Epidermal melanocyte (primary cell): Measurements from ENCODE around the gene PAMR1.
"Not testable (repeated sequence)": the region's sequence is repeated elsewhere in the genome, so short reads cannot be mapped to it uniquely, and the experiment has no call there.

Experiments used
- DNase-seq: peaks from one replicate; pipeline ENCODE4 v3.0.0; 2011; ENCODE audit warnings: low spot score; ENCODE audit not compliant: insufficient read length

Gene PAMR1

GRCh38 chr11:35545391-35546003, 20.1 kb upstream of the PAMR1 start:
- no peak for DNase-seq

DNA sequence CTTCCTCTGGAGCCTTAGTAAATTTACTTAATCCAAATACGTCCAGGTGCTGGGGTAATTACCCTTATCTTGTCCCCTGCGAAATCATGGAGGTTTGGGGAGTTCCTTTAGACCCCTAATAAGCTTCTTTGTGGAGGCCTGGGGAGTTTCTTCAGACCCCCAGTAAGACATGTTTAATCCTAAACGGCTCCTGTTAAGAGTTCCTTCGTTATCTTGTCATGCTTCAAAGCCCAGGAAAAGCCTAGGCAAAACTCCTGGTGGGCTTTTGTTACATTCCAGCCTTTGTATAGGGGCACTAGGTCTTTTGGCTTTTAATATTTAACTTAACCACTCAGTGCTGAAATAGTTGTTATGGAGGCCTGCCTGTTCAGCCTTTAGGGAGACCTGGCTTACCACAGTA, 18.1 kb upstream of the PAMR1 start:
- DNase-seq = no peak

DNA sequence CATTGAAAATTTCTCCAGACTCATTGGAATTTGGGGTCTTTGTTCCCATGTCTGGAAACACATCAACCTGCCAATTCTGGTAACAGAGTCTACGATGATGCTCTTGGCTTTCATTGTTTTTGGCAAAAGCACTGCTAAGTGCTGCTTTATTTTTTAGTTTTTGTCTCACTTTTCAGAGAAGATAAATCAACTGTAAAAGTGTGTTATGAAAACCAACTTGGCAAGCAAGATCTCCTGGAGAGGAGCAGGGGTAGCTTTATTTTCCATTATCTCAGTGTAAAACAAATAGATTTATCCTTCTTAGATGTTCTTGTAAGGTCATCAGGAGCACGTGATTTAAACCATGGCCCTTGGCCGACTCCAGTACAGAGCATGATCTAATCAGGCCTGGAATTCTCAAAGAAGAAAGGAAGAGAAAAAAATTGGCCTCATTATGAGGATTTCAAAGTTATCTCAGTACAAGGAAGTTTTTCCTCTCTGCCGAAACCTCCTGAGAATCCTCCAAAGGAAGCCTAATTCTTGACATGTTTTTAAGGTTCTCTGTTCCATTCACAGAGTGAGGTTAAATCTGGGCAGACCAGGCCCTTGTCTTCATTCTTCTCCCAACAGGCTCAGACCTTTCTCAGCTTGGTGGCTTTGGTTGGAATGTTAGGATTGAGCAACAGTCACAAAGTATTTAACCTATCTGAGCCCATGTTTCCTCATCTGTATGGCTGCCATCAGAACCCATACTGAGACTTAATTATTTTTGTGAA, 16.4 kb upstream of the PAMR1 start:
- DNase-seq = no peak

GRCh38 chr11:35540526-35540925, 15.1 kb upstream of the PAMR1 start:
- no peak for DNase-seq

DNA sequence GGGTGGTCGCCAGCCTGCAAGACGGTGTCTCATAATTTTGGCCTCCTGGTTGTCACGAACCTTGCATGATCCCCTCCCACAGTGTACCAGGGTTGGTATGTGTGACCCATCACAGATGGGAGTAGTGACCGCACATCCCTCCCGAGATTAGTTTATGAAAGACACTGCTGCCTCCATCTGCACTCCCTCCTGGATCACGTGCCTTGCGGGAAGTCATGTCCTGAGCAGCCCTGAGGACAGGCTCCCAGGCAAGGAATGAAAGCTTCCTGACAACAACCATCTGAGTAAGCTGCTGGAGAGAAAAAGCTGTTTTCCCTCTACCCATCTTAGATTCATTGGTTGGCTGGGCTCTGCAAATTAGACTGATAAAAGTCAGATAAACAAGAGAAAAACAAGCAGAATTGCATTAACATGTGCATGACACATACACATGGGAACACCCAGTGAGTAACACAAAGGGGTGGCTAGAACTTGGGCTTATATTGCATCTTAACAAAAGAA, 14.4 kb upstream of the PAMR1 start:
- DNase-seq = peak; percentile 64

DNA sequence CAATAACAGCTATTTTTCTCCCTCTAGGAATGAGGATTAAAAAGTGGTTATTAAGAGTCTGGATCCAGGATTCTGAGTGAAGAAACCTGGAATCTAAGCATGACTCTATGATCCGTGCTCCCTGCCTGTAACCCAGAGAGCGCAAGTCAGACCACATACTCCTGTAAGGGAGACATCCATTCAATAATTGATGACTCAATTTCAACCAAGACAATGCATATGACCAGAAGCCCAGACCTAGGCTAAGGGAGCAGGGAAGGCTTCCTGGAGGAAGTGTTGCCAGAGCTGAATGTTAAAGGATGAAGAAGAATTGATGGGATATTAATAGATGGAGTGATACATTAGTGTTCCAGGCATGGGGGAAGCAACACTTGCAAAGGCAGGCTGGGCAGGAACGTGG, 13.8 kb upstream of the PAMR1 start:
- DNase-seq = no peak

- DNase-seq = no peak
These were observed 11.1 kb upstream of the PAMR1 start for GRCh38 chr11:35536470-35536869.

DNA sequence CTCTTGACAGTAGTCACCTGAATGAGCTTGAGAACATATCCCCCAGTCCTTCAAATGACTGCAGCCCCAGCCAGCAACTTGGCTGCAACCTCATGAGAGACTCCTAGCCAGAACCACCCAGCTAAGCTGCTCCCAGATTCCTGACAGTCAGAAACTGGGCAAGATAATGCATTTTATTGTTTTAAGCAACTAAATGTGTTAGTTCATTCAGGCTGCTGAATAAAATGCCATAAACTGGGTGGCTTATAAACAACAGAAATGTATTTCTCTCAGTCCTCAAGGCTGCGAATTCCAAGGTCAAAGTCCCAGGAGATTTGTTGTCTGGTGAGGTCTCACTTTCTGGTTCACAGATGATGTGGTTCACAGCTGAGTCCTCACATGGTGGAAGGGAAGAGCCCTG, 5.8 kb upstream of the PAMR1 start:
- no peak for DNase-seq

DNA sequence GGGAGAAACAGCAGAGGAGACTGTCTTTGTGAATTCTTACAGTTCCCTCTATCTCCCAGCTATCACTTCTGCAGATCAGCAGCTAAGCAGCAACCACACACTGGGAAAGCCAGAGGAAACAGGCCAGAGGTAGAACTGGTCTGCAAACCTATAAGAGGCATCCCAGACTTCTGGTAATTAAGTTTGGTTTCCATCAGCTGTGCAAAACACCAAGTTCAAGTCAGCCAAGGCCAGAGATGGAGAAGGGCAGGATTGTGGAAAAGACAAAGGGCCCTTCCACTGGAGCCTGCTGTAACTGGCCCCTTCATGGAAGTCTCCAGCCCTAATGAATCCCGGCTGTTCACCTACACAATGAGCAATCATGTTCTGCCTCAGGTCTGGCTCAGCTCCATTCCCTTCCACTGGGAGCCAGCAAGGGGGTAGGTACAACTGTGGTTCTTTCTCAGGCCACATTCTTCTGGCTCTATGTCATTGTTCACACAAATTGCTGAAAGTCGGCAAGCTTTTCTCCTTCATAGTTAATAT, 4.6 kb upstream of the PAMR1 start:
- DNase-seq = no peak

DNA sequence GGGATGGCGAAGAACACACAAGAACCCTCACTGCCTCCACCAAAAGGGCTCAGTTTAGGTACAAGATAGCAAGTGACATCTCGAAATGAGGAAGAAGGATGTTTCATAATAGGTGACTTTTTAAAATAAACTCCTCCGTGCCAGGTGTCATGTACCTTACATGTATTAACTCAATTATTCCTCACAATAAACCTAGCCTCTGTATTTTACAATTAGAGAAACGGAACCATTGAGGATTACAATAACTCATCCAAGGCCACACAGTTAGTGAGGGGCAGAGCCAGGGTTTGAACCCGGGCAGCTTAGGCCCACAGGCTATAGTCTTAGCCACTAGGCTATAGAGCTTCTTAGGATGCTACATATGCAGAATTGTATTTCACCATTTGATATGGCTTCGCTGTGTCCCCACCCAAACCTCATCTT, 965 bp upstream of the PAMR1 start:
- DNase-seq = no peak

DNA sequence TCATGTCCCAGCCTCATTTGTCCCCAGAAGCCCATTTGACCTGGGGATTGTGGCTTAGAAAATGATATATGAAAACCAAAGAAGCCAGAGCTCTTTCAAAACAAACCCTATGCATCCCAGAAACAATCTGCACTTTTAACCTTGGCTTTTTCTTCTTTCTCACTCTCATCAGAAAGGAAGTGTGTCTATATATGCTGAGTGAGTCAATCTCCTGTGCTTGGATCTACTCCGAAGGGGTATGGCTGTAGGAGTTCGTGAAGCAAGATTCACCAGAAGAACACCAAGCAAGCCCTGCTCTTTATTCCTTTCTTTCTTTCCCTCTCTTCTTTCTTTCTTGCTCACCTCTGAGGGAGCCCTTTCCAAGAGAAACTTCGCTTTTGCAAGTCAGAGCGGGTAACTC, 636 bp downstream of the PAMR1 start:
- DNase-seq = no peak

DNA sequence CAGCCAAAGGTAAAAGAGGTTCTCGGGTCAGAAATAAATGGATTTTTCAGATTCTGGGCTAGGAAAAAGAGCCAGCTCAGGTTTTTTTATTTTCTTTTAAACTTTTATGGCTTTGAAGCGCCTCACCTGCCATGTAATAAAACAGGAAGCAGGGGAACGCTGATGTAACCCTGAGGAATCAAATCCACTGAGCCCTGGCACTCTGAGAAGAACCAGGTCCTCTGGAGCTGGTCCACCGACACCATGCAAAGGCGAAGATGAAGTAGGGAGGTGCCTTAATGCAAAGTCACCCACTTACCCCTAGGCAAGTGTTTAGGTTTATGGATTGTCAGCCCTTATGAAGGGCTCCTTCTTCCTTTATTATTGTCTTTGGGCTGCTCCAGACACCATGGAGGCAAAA, 1.6 kb downstream of the PAMR1 start:
- no peak for DNase-seq

DNA sequence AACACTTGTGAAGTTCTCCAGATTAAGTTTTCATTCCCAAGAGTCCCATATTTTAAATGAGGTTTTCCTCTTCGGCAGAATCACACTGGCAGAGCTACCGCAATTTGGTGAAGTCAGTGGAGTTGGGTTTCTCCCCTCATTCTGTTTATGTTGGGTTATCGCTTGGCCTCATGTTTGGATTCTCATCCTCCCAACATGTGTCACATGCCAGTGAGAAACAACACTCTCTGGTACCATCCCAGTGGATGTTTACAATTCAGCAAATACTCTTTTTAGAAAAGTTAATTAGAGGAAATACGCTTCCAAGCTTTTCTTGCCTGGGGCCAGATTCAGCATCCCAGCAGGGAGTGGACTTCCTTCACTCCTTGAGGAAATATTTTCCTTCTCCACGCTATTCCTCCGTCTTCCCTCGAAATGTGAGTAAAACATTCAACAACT, 2.1 kb downstream of the PAMR1 start:
- DNase-seq = peak; percentile 51

DNA sequence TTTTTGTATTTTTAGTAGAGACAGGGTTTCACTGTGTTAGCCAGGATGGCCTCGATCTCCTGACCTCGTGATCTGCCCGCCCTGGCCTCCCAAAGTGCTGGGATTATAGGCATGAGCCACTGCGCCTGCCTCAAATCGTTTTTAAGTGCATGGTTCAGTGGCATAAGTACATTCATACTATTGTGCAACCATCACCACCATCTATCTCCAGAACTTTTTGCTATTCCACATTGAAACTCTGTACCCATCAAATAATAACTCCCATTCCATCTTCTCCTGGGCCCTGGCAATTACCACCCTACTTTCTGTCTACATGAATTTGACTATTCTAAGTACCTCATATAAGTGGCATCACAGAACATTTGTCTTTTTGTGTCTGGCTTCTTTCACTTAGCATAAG, 3.3 kb downstream of the PAMR1 start:
- not testable (repeated sequence) for DNase-seq

DNA sequence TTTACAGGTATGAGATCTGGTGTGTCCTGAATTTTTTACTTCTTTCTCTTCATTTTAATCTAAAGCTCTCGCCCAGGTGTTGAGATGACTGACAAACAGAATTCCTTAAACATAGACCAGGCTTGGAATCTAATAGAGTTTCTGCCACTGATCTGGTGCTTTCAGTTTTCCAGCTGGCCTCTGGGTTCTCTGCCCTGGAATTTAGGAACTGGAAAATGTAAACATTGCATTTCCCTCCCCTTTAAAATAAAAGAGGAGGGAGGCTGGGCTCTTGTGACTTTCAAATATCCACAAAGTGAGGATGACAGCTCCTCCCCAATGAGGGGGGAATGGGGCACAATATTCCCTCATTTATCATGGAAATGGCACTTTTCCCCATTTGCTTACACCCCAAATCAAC, 5.0 kb downstream of the PAMR1 start:
- no peak for DNase-seq

- no peak for DNase-seq
These were observed 6.7 kb downstream of the PAMR1 start for GRCh38 chr11:35518766-35519165.

GRCh38 chr11:35517481-35517880, 7.9 kb downstream of the PAMR1 start:
- DNase-seq = no peak

DNA sequence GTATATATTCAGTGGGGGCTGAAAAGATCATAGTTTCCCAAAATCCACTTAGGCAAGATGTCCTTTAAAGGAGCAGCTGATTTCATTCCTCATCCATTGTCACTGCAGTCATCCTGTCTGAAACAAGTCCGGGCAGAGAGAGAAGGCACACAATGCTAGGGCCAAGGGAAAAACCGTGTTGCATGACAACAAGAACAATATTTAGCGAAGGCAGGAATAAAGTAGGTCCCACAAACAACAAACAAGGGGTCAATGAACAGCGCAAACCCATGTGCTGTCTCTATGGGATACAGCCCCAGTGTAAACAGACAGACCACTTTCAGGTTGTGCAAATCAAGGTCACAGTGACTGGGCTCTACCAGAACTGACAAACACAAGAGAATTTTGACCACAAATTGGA, 9.0 kb downstream of the PAMR1 start:
- no peak for DNase-seq

GRCh38 chr11:35515224-35515623, 10.2 kb downstream of the PAMR1 start:
- DNase-seq = no peak

GRCh38 chr11:35514481-35514880, 10.9 kb downstream of the PAMR1 start:
- DNase-seq = no peak

DNA sequence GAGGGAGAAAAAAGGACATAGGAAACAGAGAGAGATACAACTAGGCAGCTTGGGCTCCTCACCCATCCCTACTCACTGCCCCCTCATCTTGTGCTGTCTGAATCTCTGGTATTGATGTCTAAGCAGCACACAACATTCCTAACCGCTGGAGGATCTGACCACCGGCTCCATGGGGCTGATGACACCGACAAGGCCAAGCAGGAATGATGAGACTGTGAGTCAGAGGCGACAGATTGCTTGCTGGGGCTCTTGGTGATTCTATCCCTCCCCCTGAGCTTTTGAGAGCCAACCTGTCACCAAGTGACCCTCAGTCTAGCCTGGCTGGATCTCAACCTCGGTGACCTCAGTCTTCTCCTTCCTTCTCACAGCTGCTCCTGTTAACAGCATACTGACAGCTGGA, 13.8 kb downstream of the PAMR1 start:
- no peak for DNase-seq

- no peak for DNase-seq
These were observed 17.7 kb downstream of the PAMR1 start for GRCh38 chr11:35507688-35508087.

- DNase-seq = no peak
These were observed 23.6 kb downstream of the PAMR1 start for GRCh38 chr11:35501776-35502175.
